ENCODE results near the gene NHERF2. TPM values are rescaled to one million over a fixed set of nuclear protein-coding genes. Genes with fewer than 3 reads are reported as not detected.
A peak's percentile ranks its signal among the peaks of the same experiment; 100 is the strongest.

Gene NHERF2
- total RNA-seq, 1 experiment from 2014 or later = 104 TPM

DNA sequence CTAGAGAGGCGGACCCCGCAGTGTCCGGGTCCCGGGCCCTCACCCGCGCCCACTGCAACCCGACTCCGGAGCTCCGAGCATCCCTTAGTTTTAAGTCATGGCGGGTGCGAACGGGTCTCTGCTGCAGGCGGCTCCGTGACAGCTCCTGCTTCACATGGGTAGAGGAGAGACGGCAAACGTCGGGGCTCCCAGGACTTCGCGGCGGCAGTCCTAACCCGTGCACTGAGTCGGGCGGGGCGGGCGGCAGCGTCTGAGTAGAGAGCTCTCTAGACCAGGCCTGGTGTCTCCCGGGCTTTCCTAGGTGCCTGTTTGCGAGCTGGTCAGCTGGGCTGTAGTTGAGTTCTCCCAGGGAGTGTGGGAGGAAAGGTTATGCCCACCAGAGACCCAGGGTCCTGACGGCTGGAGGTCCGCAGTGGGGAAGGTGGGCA lies 21.4 kb downstream of the NHERF2 start:
- Histone ChIP-seq H3K36me3 (ENCODE audit: low read depth) (no peaks in the 10 kb centered on the region), H4K20me1 (ENCODE audit: insufficient read depth) (no peaks in the 10 kb centered on the region), H3K9me2 (ENCODE audit: insufficient read depth) (no peaks in the 10 kb centered on the region), H3K4me1 (replicated peaks; ENCODE audit: insufficient read depth) (peaks cover 25% of the 10 kb centered on the region), H3F3A (ENCODE audit: insufficient read depth, low read depth) (peaks cover 16% of the 10 kb centered on the region; the same call in 1 of the 2 replicates), H3K79me2 (ENCODE audit: low read depth) (peaks cover 26% of the 10 kb centered on the region), H3K27me3 (ENCODE audit: insufficient read depth, low read depth) (no peaks in the 10 kb centered on the region), H3K4me2 (peak overlapping the region; percentile 94), H3K9me3 (ENCODE audit: insufficient read depth, low read depth) (no peaks in the 10 kb centered on the region), H2AFZ (peak overlapping the region; percentile 88), H3K4me3 (peak overlapping the region; percentile 88), H3K27ac (no peak overlapping the region)
- CTCF ChIA-PET = interaction anchor here (0.6 to 1.4 kb wide), 4 partner anchors 12 to 92 kb away, joined by 3 to 6 read pairs (median 4); no protein-coding TSS in a partner anchor
- intact Hi-C loops (cut with micrococcal nuclease; ENCODE audit: unreplicated experiment) = loop anchor here (5.0 to 10.0 kb wide), 2 partner anchors 66 to 557 kb away; partner anchors contain the start of genes GFER and NOXO1
- POLR2A ChIA-PET (ENCODE audit: unreplicated experiment) = interaction anchor here (0.6 kb wide), 2 partner anchors 26 to 55 kb away, joined by 4 to 12 read pairs; no protein-coding TSS in a partner anchor
- no peak for DNase-seq
- TF ChIP-seq CTCF (conservative IDR thresholded peaks at IDR 0.05) (no peak), EZH2 (IDR thresholded peaks at IDR 0.05; ENCODE audit: low read depth) (no peak)
- TSS peak; percentile 39 for BruUV-seq (replicated peaks)

- no peaks in the 10 kb centered on the region for H3K36me3 ChIP-seq (ENCODE audit: low read depth)
- peaks cover 15% of the 10 kb centered on the region for H3K79me2 ChIP-seq (ENCODE audit: low read depth)
- no peak overlapping the region for H3K4me3 ChIP-seq
- no peaks in the 10 kb centered on the region for H3K9me2 ChIP-seq (ENCODE audit: insufficient read depth)
- H4K20me1 ChIP-seq (ENCODE audit: insufficient read depth) = no peaks in the 10 kb centered on the region
- no peaks in the 10 kb centered on the region for H3K9me3 ChIP-seq (ENCODE audit: insufficient read depth, low read depth)
- BruUV-seq (replicated peaks) = no TSS peak
- no peak overlapping the region for H3K4me2 ChIP-seq
- no peak for DNase-seq
- peaks cover 7% of the 10 kb centered on the region for H3K4me1 ChIP-seq (replicated peaks; ENCODE audit: insufficient read depth)
- POLR2A ChIA-PET (ENCODE audit: unreplicated experiment) = no interaction called here
- H3K27ac ChIP-seq = no peak overlapping the region
- peaks cover 9% of the 10 kb centered on the region; the same call in 1 of the 2 replicates for H3F3A ChIP-seq (ENCODE audit: insufficient read depth, low read depth)
- H3K27me3 ChIP-seq (ENCODE audit: insufficient read depth, low read depth) = no peaks in the 10 kb centered on the region
- TF ChIP-seq CTCF (conservative IDR thresholded peaks at IDR 0.05) (no peak), EZH2 (IDR thresholded peaks at IDR 0.05; ENCODE audit: low read depth) (no peak)
- H2AFZ ChIP-seq = no peak overlapping the region
- intact Hi-C loops (cut with micrococcal nuclease; ENCODE audit: unreplicated experiment) = no loop called here
- CTCF ChIA-PET = no interaction called here
These were observed 26.5 kb downstream of the NHERF2 start for GRCh38 chr16:2053211-2053610.

DNA sequence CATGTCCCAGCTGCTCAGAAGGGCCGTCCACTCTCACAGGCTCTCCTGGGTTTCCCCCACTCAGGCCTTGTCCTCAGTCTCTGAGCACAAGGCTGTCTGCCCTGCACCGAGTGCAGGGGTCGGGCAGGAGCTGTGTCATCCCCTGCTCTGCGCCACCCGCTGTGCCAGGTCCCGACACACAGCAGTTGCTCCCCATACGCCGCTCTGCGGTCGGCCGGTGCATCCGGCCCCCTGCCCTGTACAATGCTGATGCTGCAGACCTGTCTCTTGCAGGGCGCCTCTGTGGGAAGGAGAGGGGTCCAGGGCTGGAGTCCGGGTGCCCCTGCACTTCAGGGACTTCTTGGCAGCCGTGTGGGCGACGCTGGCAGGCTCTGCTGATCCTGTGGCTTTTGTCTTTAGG lies 27.2 kb downstream of the NHERF2 start:
- Histone ChIP-seq H3K4me3 (no peak overlapping the region), H2AFZ (no peak overlapping the region), H3K9me3 (ENCODE audit: insufficient read depth, low read depth) (no peaks in the 10 kb centered on the region), H3K27ac (no peak overlapping the region), H3F3A (ENCODE audit: insufficient read depth, low read depth) (peaks cover 5% of the 10 kb centered on the region; the same call in 1 of the 2 replicates), H4K20me1 (ENCODE audit: insufficient read depth) (no peaks in the 10 kb centered on the region), H3K27me3 (ENCODE audit: insufficient read depth, low read depth) (no peaks in the 10 kb centered on the region), H3K36me3 (ENCODE audit: low read depth) (no peaks in the 10 kb centered on the region), H3K4me2 (no peak overlapping the region), H3K9me2 (ENCODE audit: insufficient read depth) (no peaks in the 10 kb centered on the region), H3K4me1 (replicated peaks; ENCODE audit: insufficient read depth) (peaks cover 4% of the 10 kb centered on the region), H3K79me2 (ENCODE audit: low read depth) (peaks cover 8% of the 10 kb centered on the region)
- no TSS peak for BruUV-seq (replicated peaks)
- intact Hi-C loops (cut with micrococcal nuclease; ENCODE audit: unreplicated experiment) = no loop called here
- POLR2A ChIA-PET (ENCODE audit: unreplicated experiment) = no interaction called here
- no peak for DNase-seq
- TF ChIP-seq EZH2 (IDR thresholded peaks at IDR 0.05; ENCODE audit: low read depth) (no peak), CTCF (conservative IDR thresholded peaks at IDR 0.05) (no peak)
- CTCF ChIA-PET = no interaction called here

All from PC-9 (cell line).